RWPE1 (cell line): Measurements from ENCODE around the gene ARMC3.

Experiments used
- CTCF ChIA-PET: fragments of 350-600 bp; sonication (Branson Sonifier 250); formaldehyde crosslinking; extraction: SDS; loops from one replicate; lab custom pipeline; 2021; lab: Yijun Ruan, JAX
- POLR2A ChIA-PET: fragments of 400-600 bp; formaldehyde crosslinking; extraction: SDS; loops from one replicate; lab custom pipeline; 2020; ENCODE audit warnings: antibody characterized with exemption; ENCODE audit not compliant: low non-redundant PET; lab: Yijun Ruan, JAX
- DNase-seq: peaks from one replicate; pipeline ENCODE4 v3.0.0; 2012; ENCODE audit warnings: low spot score
- H3K27ac ChIP-seq: fragments of 450-650 bp; 2 replicates; pipeline ENCODE4 v1.5.1; 2017
- TF ChIP-seq, protein P1 (sequence below): fragments of 450-650 bp; conservative IDR thresholded peaks from 2 replicates; pipeline ENCODE4 v1.5.1; 2017; ENCODE audit warnings: low read depth, mild to moderate bottlenecking

Gene ARMC3

DNA sequence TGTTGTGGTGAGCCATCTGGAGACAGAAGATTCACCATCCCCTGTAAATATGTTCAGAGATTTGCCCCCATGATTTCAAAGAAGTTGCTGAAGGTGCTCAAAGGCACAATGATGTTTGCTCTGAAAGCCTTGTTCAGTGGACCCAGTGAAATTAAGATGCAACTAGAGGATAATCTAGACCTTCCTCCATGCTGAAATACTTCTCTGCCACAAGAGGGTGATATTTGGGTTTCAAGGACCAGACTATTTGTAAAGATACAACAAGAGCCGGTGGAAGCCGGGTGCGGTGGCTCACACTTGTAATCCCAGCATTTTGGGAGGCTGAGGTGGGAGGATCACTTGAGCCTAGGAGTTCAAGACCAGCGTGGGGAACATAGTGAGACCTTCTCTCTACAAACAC lies 154.0 kb downstream of the ARMC3 start:
- CTCF ChIA-PET = interaction anchor here (1.2 kb wide), 1 partner anchor 93 kb away, joined by 4 read pairs; no protein-coding TSS in a partner anchor
- TF ChIP-seq, protein P1, sequence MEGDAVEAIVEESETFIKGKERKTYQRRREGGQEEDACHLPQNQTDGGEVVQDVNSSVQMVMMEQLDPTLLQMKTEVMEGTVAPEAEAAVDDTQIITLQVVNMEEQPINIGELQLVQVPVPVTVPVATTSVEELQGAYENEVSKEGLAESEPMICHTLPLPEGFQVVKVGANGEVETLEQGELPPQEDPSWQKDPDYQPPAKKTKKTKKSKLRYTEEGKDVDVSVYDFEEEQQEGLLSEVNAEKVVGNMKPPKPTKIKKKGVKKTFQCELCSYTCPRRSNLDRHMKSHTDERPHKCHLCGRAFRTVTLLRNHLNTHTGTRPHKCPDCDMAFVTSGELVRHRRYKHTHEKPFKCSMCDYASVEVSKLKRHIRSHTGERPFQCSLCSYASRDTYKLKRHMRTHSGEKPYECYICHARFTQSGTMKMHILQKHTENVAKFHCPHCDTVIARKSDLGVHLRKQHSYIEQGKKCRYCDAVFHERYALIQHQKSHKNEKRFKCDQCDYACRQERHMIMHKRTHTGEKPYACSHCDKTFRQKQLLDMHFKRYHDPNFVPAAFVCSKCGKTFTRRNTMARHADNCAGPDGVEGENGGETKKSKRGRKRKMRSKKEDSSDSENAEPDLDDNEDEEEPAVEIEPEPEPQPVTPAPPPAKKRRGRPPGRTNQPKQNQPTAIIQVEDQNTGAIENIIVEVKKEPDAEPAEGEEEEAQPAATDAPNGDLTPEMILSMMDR = no peak
- no peak for DNase-seq
- peak overlapping the region; percentile 48 for H3K27ac ChIP-seq
- POLR2A ChIA-PET = no interaction called here
